CD4-positive, alpha-beta T cell (primary cell): ENCODE results near the gene BHMT2. TPM values are rescaled to one million over a fixed set of nuclear protein-coding genes. Genes with fewer than 3 reads are reported as not detected.

Source experiments
- ATAC-seq: fragments of 200-7000 bp; cut with Tn5 transposase; one replicate; pipeline ENCODE4 v1.10.0; 2022; ENCODE audit warnings: mild to moderate bottlenecking; ENCODE audit not compliant: poor library complexity
- CTCF ChIA-PET: fragments of 350-600 bp; sonication (Branson Sonifier 250); formaldehyde crosslinking; loops from one replicate; lab custom pipeline; 2021; ENCODE audit warnings: antibody characterized with exemption, inconsistent platforms; lab: Charles Lee
- POLR2A ChIA-PET: fragments of 350-600 bp; sonication (Branson Sonifier 250); formaldehyde crosslinking; loops from one replicate; lab custom pipeline; 2021; ENCODE audit warnings: antibody characterized with exemption, inconsistent platforms; lab: Charles Lee
- DNase-seq, 14 experiments: peaks; one replicate each; pipeline ENCODE4 v3.0.0-alpha.2; 2013 to 2020; ENCODE audit warnings: mixed read lengths in 2 of 14
- H3K27ac ChIP-seq, 2 donors: one replicate each; pipeline versions ENCODE4 v1.5.1 to v1.7.0; 2013; ENCODE audit warnings: low read length in 2 of 2, low read depth in 1 of 2, mild to moderate bottlenecking in 1 of 2
- H3K27me3 ChIP-seq, 2 experiments: 1 replicate in 1 of 2; 2 replicates in 1 of 2; pipeline versions ENCODE4 v1.6.1 to v1.7.0; 2013; ENCODE audit warnings: low read length in 2 of 2, control low read depth in 1 of 2, mild to moderate bottlenecking in 1 of 2, moderate library complexity in 1 of 2; ENCODE audit not compliant: insufficient read depth in 2 of 2, control insufficient read depth in 1 of 2
- H3K36me3 ChIP-seq: one replicate; pipeline ENCODE4 v1.6.1; 2013; ENCODE audit warnings: low read length, control low read depth; ENCODE audit not compliant: insufficient read depth
- H3K4me1 ChIP-seq: one replicate; pipeline ENCODE4 v1.6.1; 2013; ENCODE audit warnings: low read length, control low read depth; ENCODE audit not compliant: insufficient read depth
- H3K4me3 ChIP-seq: one replicate; pipeline ENCODE4 v1.5.1; 2013; ENCODE audit warnings: mild to moderate bottlenecking, low read length, moderate library complexity
- H3K9me3 ChIP-seq, 2 experiments: 1 replicate in 1 of 2; 2 replicates in 1 of 2; pipeline versions ENCODE4 v1.6.1 to v1.7.0; 2013; ENCODE audit warnings: low read length in 2 of 2, mild to moderate bottlenecking in 2 of 2, control low read depth in 1 of 2, moderate library complexity in 1 of 2; ENCODE audit not compliant: control insufficient read depth in 1 of 2, insufficient read depth in 1 of 2
- H3K27ac Mint-ChIP-seq: one replicate; pipeline ENCODE4 v1.8.0; 2020; ENCODE audit warnings: mixed read lengths
- H3K27me3 Mint-ChIP-seq: one replicate; pipeline ENCODE4 v1.8.0; 2021; ENCODE audit warnings: mixed read lengths
- H3K36me3 Mint-ChIP-seq: one replicate; pipeline ENCODE4 v1.8.0; 2021; ENCODE audit warnings: low read depth, mixed read lengths
- H3K4me1 Mint-ChIP-seq: one replicate; pipeline ENCODE4 v1.8.0; 2021; ENCODE audit warnings: low read depth, mixed read lengths
- H3K4me3 Mint-ChIP-seq: one replicate; pipeline ENCODE4 v1.8.0; 2020; ENCODE audit warnings: mild to moderate bottlenecking, mixed read lengths
- H3K9me3 Mint-ChIP-seq: one replicate; pipeline ENCODE4 v1.8.0; 2020; ENCODE audit warnings: mixed read lengths
- CTCF ChIP-seq: fragments of 200-600 bp; IDR thresholded peaks from one replicate; pipeline ENCODE4 v1.8.0; 2022; ENCODE audit warnings: antibody characterized with exemption, mild to moderate bottlenecking
- intact Hi-C, 2 experiments: fragments of 100-400 bp; cut with DNase I in 1 of 2; cut with micrococcal nuclease in 1 of 2; formaldehyde crosslinking; loops; one replicate each; pipeline versions ENCODE4 v1.15.1 to v1.9.0; 2023 to 2025; cut with DNase I, micrococcal nuclease
- total RNA-seq, 174 experiments: library from RNA in 2 of 174; stranded (reverse) in 2 of 174; gene quantifications; one replicate each; pipeline ENCODE4 v1.2.3 and lab custom pipeline; 2021 to 2026

BHMT2 gene
- total RNA-seq, 2 experiments from 2014 or later: not detected

- Histone ChIP-seq H3K9me3 (no peaks in the 10 kb centered on the region), H3K36me3 (no peaks in the 10 kb centered on the region), H3K4me1 (no peaks in the 10 kb centered on the region), H3K27me3 (peaks cover 0 to 6% of the 10 kb centered on the region in 2 experiments), H3K27ac (no peak overlapping the region), H3K4me3 (no peak overlapping the region)
- H3K36me3 Mint-ChIP-seq: no peaks in the 10 kb centered on the region
- TF ChIP-seq CTCF: no peak
- ATAC-seq (no peak), DNase-seq (no peak)
- H3K9me3 Mint-ChIP-seq: no peaks in the 10 kb centered on the region
- intact Hi-C loops: no loop called here
- POLR2A ChIA-PET: no interaction called here
- H3K27me3 Mint-ChIP-seq: peaks cover 27% of the 10 kb centered on the region
- no peaks in the 10 kb centered on the region for H3K4me1 Mint-ChIP-seq
- CTCF ChIA-PET: no interaction called here
- no peak overlapping the region for H3K4me3 Mint-ChIP-seq
- H3K27ac Mint-ChIP-seq: no peak overlapping the region
Observed at GRCh38 chr5:79075646-79076426, 6.3 kb downstream of the BHMT2 start.

GRCh38 chr5:79076819-79077218, 7.3 kb downstream of the BHMT2 start:
- DNase-seq: no peak
- H3K9me3 Mint-ChIP-seq: no peaks in the 10 kb centered on the region
- Histone ChIP-seq H3K27ac (no peak overlapping the region), H3K4me1 (no peaks in the 10 kb centered on the region), H3K27me3 (no peaks in the 10 kb centered on the region), H3K9me3 (no peaks in the 10 kb centered on the region), H3K4me3 (no peak overlapping the region), H3K36me3 (no peaks in the 10 kb centered on the region)
- no peaks in the 10 kb centered on the region for H3K36me3 Mint-ChIP-seq
- intact Hi-C loops: no loop called here
- H3K27me3 Mint-ChIP-seq: peaks cover 17% of the 10 kb centered on the region
- TF ChIP-seq CTCF: no peak
- ChIA-PET CTCF (no interaction called here), POLR2A (no interaction called here)
- H3K4me3 Mint-ChIP-seq: no peak overlapping the region
- no peak for ATAC-seq
- H3K4me1 Mint-ChIP-seq: no peaks in the 10 kb centered on the region
- no peak overlapping the region for H3K27ac Mint-ChIP-seq

GRCh38 chr5:79077680-79078365, 8.3 kb downstream of the BHMT2 start:
- no peaks in the 10 kb centered on the region for H3K27me3 ChIP-seq
- ATAC-seq (no peak), DNase-seq (no peak)
- Mint-ChIP-seq H3K27ac (no peak overlapping the region), H3K9me3 (no peaks in the 10 kb centered on the region), H3K27me3 (peaks cover 11% of the 10 kb centered on the region), H3K4me1 (no peaks in the 10 kb centered on the region), H3K4me3 (no peak overlapping the region), H3K36me3 (no peaks in the 10 kb centered on the region)
- no peaks in the 10 kb centered on the region for H3K4me1 ChIP-seq
- POLR2A ChIA-PET: no interaction called here
- no peaks in the 10 kb centered on the region for H3K9me3 ChIP-seq
- intact Hi-C loops: no loop called here
- TF ChIP-seq CTCF: no peak
- H3K27ac ChIP-seq: no peak overlapping the region
- H3K36me3 ChIP-seq: no peaks in the 10 kb centered on the region
- H3K4me3 ChIP-seq: no peak overlapping the region
- CTCF ChIA-PET: interaction anchor here (0.7 kb wide), 1 partner anchor 8 kb away, joined by 3 read pairs; no protein-coding TSS in a partner anchor
